OCI-LY7 (cell line): Measurements from ENCODE around the gene CNTNAP5. TPM values are rescaled to one million over a fixed set of nuclear protein-coding genes. Genes with fewer than 3 reads are reported as not detected.

ENCODE experiments used
- BruUV-seq: library from RNA; stranded (reverse); fragments of 400-500 nt; replicated peaks from 2 replicates; lab custom pipeline; 2021; lab: Mats Ljungman, UMichigan
- CTCF ChIA-PET: fragments of 300-600 bp; sonication (Branson Sonifier 250); formaldehyde crosslinking; loops from one replicate; lab custom pipeline; 2022; ENCODE audit warnings: antibody characterized with exemption; ENCODE audit not compliant: unreplicated experiment; lab: Charles Lee
- POLR2A ChIA-PET: fragments of 300-600 bp; sonication (Branson Sonifier 250); formaldehyde crosslinking; loops from one replicate; lab custom pipeline; 2022; ENCODE audit warnings: antibody characterized with exemption; lab: Charles Lee
- DNase-seq: peaks from one replicate; pipeline ENCODE4 v3.0.0-alpha.2; 2015; ENCODE audit warnings: low spot score
- H2AFZ ChIP-seq: fragments of 200-600 bp; sonication (generic), shearing (Covaris generic); 2 replicates; pipeline ENCODE4 v1.6.1; 2014; ENCODE audit warnings: mild to moderate bottlenecking, antibody characterized with exemption, low read length, moderate library complexity
- H3K27ac ChIP-seq: fragments of 200-600 bp; sonication (generic); 2 replicates; pipeline ENCODE4 v1.5.1; 2014; ENCODE audit warnings: mixed run types, low read depth, mild to moderate bottlenecking, moderate library complexity, low read length, inconsistent platforms; ENCODE audit not compliant: poor library complexity, severe bottlenecking
- H3K36me3 ChIP-seq: fragments of 200-600 bp; sonication (generic); 2 replicates; pipeline ENCODE4 v1.6.1; 2014; ENCODE audit warnings: mild to moderate bottlenecking, antibody characterized with exemption, low read length, moderate library complexity, mixed read lengths; ENCODE audit not compliant: insufficient read depth
- H3K4me1 ChIP-seq: fragments of 200-600 bp; sonication (generic); 2 replicates; pipeline ENCODE4 v1.5.1; 2014; ENCODE audit warnings: mild to moderate bottlenecking, low read length; ENCODE audit not compliant: insufficient read depth, poor library complexity, severe bottlenecking
- H3K4me2 ChIP-seq: fragments of 200-600 bp; sonication (generic); 2 replicates; pipeline ENCODE4 v1.6.1; 2014; ENCODE audit warnings: mild to moderate bottlenecking, low read length
- H3K4me3 ChIP-seq: fragments of 200-600 bp; sonication (generic); 2 replicates; pipeline ENCODE4 v1.5.1; 2014; ENCODE audit warnings: mild to moderate bottlenecking, low read depth, low read length; ENCODE audit not compliant: poor library complexity, severe bottlenecking
- H3K79me2 ChIP-seq: fragments of 200-600 bp; sonication (generic); 2 replicates; pipeline ENCODE4 v1.6.1; 2016; ENCODE audit warnings: low read depth, mild to moderate bottlenecking, low read length, moderate library complexity, mixed read lengths; ENCODE audit not compliant: insufficient read depth
- H3K9me2 ChIP-seq: fragments of 200-600 bp; sonication (generic); 2 replicates; pipeline ENCODE4 v1.6.1; 2016; ENCODE audit warnings: mild to moderate bottlenecking, low read length, mixed read lengths; ENCODE audit not compliant: insufficient read depth
- H3K9me3 ChIP-seq: fragments of 200-600 bp; sonication (generic); 2 replicates; pipeline ENCODE4 v1.6.1; 2014; ENCODE audit warnings: mild to moderate bottlenecking, mixed run types, low read length, mixed read lengths
- H4K20me1 ChIP-seq: fragments of 200-600 bp; sonication (generic); 2 replicates; pipeline ENCODE4 v1.6.1; 2014; ENCODE audit warnings: mild to moderate bottlenecking, antibody characterized with exemption, low read length, moderate library complexity, mixed read lengths; ENCODE audit not compliant: insufficient read depth
- CTCF ChIP-seq: fragments of 200-600 bp; sonication (generic); conservative IDR thresholded peaks from 2 replicates; pipeline ENCODE4 v1.5.1; 2014; ENCODE audit warnings: mild to moderate bottlenecking, antibody characterized with exemption, low read length, moderate library complexity, mixed read lengths
- EZH2phosphoT487 ChIP-seq: fragments of 200-600 bp; sonication (generic); IDR thresholded peaks from 2 replicates; pipeline ENCODE4 v1.6.1; 2018; ENCODE audit warnings: low read depth, borderline replicate concordance, mild to moderate bottlenecking, mixed run types, antibody characterized with exemption, low read length, moderate library complexity, mixed read lengths
- intact Hi-C: fragments of 100-400 bp; cut with micrococcal nuclease; formaldehyde crosslinking; loops from one replicate; pipeline ENCODE4 v1.10.0; 2022; ENCODE audit not compliant: unreplicated experiment
- total RNA-seq, 2 experiments: library from RNA; depleted of rRNA in 1 of 2; stranded (reverse); fragments of >200 nt in 1 of 2; shearing (Covaris generic) in 1 of 2; gene quantifications; 2 replicates each; pipeline ENCODE4 v1.2.3, GENCODE V29; 2014 to 2022

The CNTNAP5 gene
- total RNA-seq, 2 experiments from 2014 or later = not detected

- TF ChIP-seq CTCF (no peak), EZH2phosphoT487 (no peak)
- DNase-seq = no peak
- POLR2A ChIA-PET = no interaction called here
- Histone ChIP-seq H2AFZ (no peak overlapping the region), H3K9me2 (no peaks in the 10 kb centered on the region), H3K36me3 (no peaks in the 10 kb centered on the region), H4K20me1 (no peaks in the 10 kb centered on the region), H3K79me2 (no peaks in the 10 kb centered on the region), H3K4me2 (no peak overlapping the region), H3K9me3 (no peaks in the 10 kb centered on the region), H3K27ac (no peak overlapping the region), H3K4me1 (no peaks in the 10 kb centered on the region), H3K4me3 (no peak overlapping the region)
- BruUV-seq = no TSS peak
- intact Hi-C loops = no loop called here
- CTCF ChIA-PET = no interaction called here
Measured at GRCh38 chr2:124561486-124561885, 536.4 kb downstream of the CNTNAP5 start.

GRCh38 chr2:124563426-124563825, 538.3 kb downstream of the CNTNAP5 start:
- BruUV-seq = no TSS peak
- Histone ChIP-seq H3K36me3 (no peaks in the 10 kb centered on the region), H2AFZ (no peak overlapping the region), H3K4me3 (no peak overlapping the region), H4K20me1 (no peaks in the 10 kb centered on the region), H3K4me2 (no peak overlapping the region), H3K9me2 (no peaks in the 10 kb centered on the region), H3K27ac (no peak overlapping the region), H3K79me2 (no peaks in the 10 kb centered on the region), H3K4me1 (no peaks in the 10 kb centered on the region), H3K9me3 (no peaks in the 10 kb centered on the region)
- TF ChIP-seq EZH2phosphoT487 (no peak), CTCF (no peak)
- POLR2A ChIA-PET = interaction anchor here (0.7 to 1.0 kb wide), 2 partner anchors 12 to 20 kb away, joined by 3 read pairs; no protein-coding TSS in a partner anchor
- no peak for DNase-seq
- CTCF ChIA-PET = no interaction called here
- intact Hi-C loops = no loop called here

- intact Hi-C loops = no loop called here
Measured at GRCh38 chr2:124566518-124566970, 541.5 kb downstream of the CNTNAP5 start.

More at GRCh38 chr2:124566518-124566970, 541.5 kb downstream of the CNTNAP5 start:
- Histone ChIP-seq H3K79me2 (no peaks in the 10 kb centered on the region), H3K27ac (no peak overlapping the region), H4K20me1 (no peaks in the 10 kb centered on the region), H3K4me3 (no peak overlapping the region), H3K9me3 (no peaks in the 10 kb centered on the region), H3K4me2 (no peak overlapping the region), H3K36me3 (no peaks in the 10 kb centered on the region), H3K9me2 (no peaks in the 10 kb centered on the region), H2AFZ (no peak overlapping the region), H3K4me1 (no peaks in the 10 kb centered on the region)
- ChIA-PET POLR2A (no interaction called here), CTCF (no interaction called here)
- DNase-seq = no peak
- TF ChIP-seq EZH2phosphoT487 = no peak
- no peak for TF ChIP-seq CTCF
- no TSS peak for BruUV-seq
